ENCODE measurements around the gene ZNF81.
"Not testable (repeated sequence)": the region's sequence is repeated elsewhere in the genome, so short reads cannot be mapped to it uniquely, and the experiment has no call there.

DNA sequence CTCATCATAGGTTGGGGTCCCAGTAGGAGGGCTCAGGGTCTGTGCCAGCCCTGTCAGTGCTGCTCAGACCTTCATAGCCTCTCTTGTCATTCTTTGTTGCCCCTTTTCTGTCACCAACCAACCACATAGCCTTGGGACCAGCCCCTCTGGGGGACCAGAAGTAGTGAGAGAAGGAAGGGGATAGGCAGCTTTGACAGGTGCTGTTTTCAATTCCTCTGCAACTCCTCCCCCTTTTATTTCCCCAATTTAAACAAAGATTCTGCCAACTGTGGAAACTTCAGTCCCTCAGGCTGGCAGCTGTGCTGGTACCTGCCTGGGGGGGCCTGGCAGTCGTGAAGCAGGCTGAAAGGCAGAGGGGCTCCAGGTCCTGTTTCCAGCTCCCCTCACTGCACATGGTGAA lies 30.9 kb upstream of the ZNF81 start:
- TF ChIP-seq EZH2phosphoT487 (IDR thresholded peaks at IDR 0.05; ENCODE audit: borderline replicate concordance, low read length); EZH2 (IDR thresholded peaks at IDR 0.05; ENCODE audit: low read length, unreplicated experiment); CTCF (conservative IDR thresholded peaks at IDR 0.05; ENCODE audit: low read depth, low read length): not testable (repeated sequence)

Data from PC-3 (cell line).